HepG2 (cell line): Measurements from ENCODE around the gene KRTAP10-2. TPM values are rescaled to one million over a fixed set of nuclear protein-coding genes. Genes with fewer than 3 reads are reported as not detected.
A peak's percentile ranks its signal among the peaks of the same experiment; 100 is the strongest.

Experiments
- BHLHE40 ChIP-seq: IDR thresholded peaks from 2 replicates; pipeline ENCODE4 v1.6.1; 2011; ENCODE audit warnings: low read length, improper control_type of control experiment
- CBFB ChIP-seq: sonication (generic); formaldehyde crosslinking; IDR thresholded peaks from 2 replicates; pipeline ENCODE4 v1.4.0; 2020; ENCODE audit warnings: missing genetic modification reagents
- HES4 ChIP-seq: sonication (generic); formaldehyde crosslinking; IDR thresholded peaks from 2 replicates; pipeline ENCODE4 v1.9.0; 2021; ENCODE audit warnings: mild to moderate bottlenecking, missing genetic modification reagents, borderline replicate concordance
- HNRNPH1 ChIP-seq: fragments of 200-400 bp; formaldehyde crosslinking; optimal IDR thresholded peaks from 2 replicates; pipeline ENCODE3; 2017; ENCODE audit warnings: mild to moderate bottlenecking, low read depth, low read length
- HOXA3 ChIP-seq: sonication (generic); formaldehyde crosslinking; IDR thresholded peaks from 2 replicates; pipeline ENCODE4 v1.5.0; 2020; ENCODE audit warnings: missing genetic modification reagents
- MAFG ChIP-seq: sonication (generic); formaldehyde crosslinking; IDR thresholded peaks from 2 replicates; pipeline ENCODE4 v1.5.1; 2020; ENCODE audit warnings: mild to moderate bottlenecking, missing genetic modification reagents
- MTERF4 ChIP-seq: sonication (generic); formaldehyde crosslinking; IDR thresholded peaks from 2 replicates; pipeline ENCODE4 v1.8.0; 2023; ENCODE audit warnings: mild to moderate bottlenecking, missing genetic modification reagents
- NCOA1 ChIP-seq: sonication (generic); formaldehyde crosslinking; IDR thresholded peaks from 2 replicates; pipeline ENCODE4 v1.9.0; 2021; ENCODE audit warnings: missing genetic modification reagents
- NCOR1 ChIP-seq: fragments of 200-600 bp; sonication (generic); IDR thresholded peaks from 2 replicates; pipeline ENCODE4 v1.7.0; 2017; ENCODE audit warnings: antibody characterized with exemption, low read length, borderline replicate concordance
- PITX1 ChIP-seq: sonication (generic); formaldehyde crosslinking; IDR thresholded peaks from 2 replicates; pipeline ENCODE4 v1.5.1; 2020; ENCODE audit warnings: mild to moderate bottlenecking, missing genetic modification reagents
- TBP ChIP-seq: sonication (generic); formaldehyde crosslinking; IDR thresholded peaks from 2 replicates; pipeline ENCODE4 v1.5.0; 2020; ENCODE audit warnings: missing genetic modification reagents
- TBX2 ChIP-seq: sonication (generic); formaldehyde crosslinking; IDR thresholded peaks from 2 replicates; pipeline ENCODE4 v1.5.0; 2020; ENCODE audit warnings: missing genetic modification reagents, mild to moderate bottlenecking, borderline replicate concordance
- ZBED4 ChIP-seq: sonication (generic); formaldehyde crosslinking; IDR thresholded peaks from 2 replicates; pipeline ENCODE4 v1.4.0; 2020; ENCODE audit warnings: missing genetic modification reagents, borderline replicate concordance
- ZFP82 ChIP-seq: sonication (generic); formaldehyde crosslinking; IDR thresholded peaks from 2 replicates; pipeline ENCODE4 v1.5.1; 2020; ENCODE audit warnings: mild to moderate bottlenecking, missing genetic modification reagents, borderline replicate concordance
- ZNF230 ChIP-seq: sonication (generic); formaldehyde crosslinking; IDR thresholded peaks from 2 replicates; pipeline ENCODE4 v1.4.0; 2020; ENCODE audit warnings: mild to moderate bottlenecking, missing genetic modification reagents
- ZNF274 ChIP-seq: sonication (generic); formaldehyde crosslinking; IDR thresholded peaks from 2 replicates; pipeline ENCODE4 v1.5.1; 2020; ENCODE audit warnings: mild to moderate bottlenecking, missing genetic modification reagents
- ZNF510 ChIP-seq: sonication (generic); formaldehyde crosslinking; IDR thresholded peaks from 2 replicates; pipeline ENCODE4 v1.4.0; 2020; ENCODE audit warnings: low read depth, mild to moderate bottlenecking, missing genetic modification reagents
- ZNF710 ChIP-seq: sonication (generic); formaldehyde crosslinking; IDR thresholded peaks from 2 replicates; pipeline ENCODE4 v1.5.0; 2020; ENCODE audit warnings: mild to moderate bottlenecking, missing genetic modification reagents, borderline replicate concordance
- ZNF724P ChIP-seq: sonication (generic); formaldehyde crosslinking; IDR thresholded peaks from 2 replicates; pipeline ENCODE4 v1.8.0; 2022; ENCODE audit warnings: missing genetic modification reagents, borderline replicate concordance
- ZNF788 ChIP-seq: sonication (generic); formaldehyde crosslinking; IDR thresholded peaks from 2 replicates; pipeline ENCODE4 v1.5.0; 2020; ENCODE audit warnings: mild to moderate bottlenecking, missing genetic modification reagents, borderline replicate concordance
- polyA plus RNA-seq, 8 experiments: library from polyadenylated mRNA; depleted of rRNA in 3 of 8; stranded (reverse) in 7 of 8; unstranded in 1 of 8; fragments of >200 nt; fragmentation: Illumina TruSeq in 4 of 8; extraction: Trizol in 4 of 8; gene quantifications; 2 replicates each; pipeline versions ENCODE4 v1.2.1 to v1.2.3, GENCODE V29; 2011 to 2016; ENCODE audit warnings: low read depth in 4 of 8, missing spikeins in 1 of 8, mixed read lengths in 1 of 8; ENCODE audit not compliant: insufficient read depth in 1 of 8
- total RNA-seq, 5 experiments: library from RNA; depleted of rRNA; stranded (reverse); fragments of >200 nt; fragmentation: Illumina TruSeq; extraction: Trizol; gene quantifications; 2 replicates each; pipeline ENCODE4 v1.2.3, GENCODE V29; 2016; ENCODE audit warnings: low read depth in 1 of 5

Gene KRTAP10-2
- total and polyA plus RNA-seq, 2 of the 13 experiments (the other 11 are each of a cell fraction or from before 2014, with no cell fraction given): not detected

- TF ChIP-seq ZNF710 (CRISPR knock-in tag) (0 out of 2 replicates have a peak, but pooled peaks have one; percentile 30), NCOA1 (CRISPR knock-in tag) (no peak), PITX1 (peak; percentile 59; the same call in 1 of the 2 replicates), TBX2 (CRISPR knock-in tag) (no peak), ZFP82 (no peak), HOXA3 (CRISPR knock-in tag) (0 out of 2 replicates have a peak, but pooled peaks have one; percentile 44), ZNF724P (CRISPR knock-in tag) (peak; percentile 71; the same call in 1 of the 2 replicates), HES4 (peak; percentile 88; the same call in 1 of the 2 replicates), BHLHE40 (0 out of 2 replicates have a peak, but pooled peaks have one; percentile 11), CBFB (0 out of 2 replicates have a peak, but pooled peaks have one; percentile 29), ZNF510 (0 out of 2 replicates have a peak, but pooled peaks have one; percentile 52), NCOR1 (0 out of 2 replicates have a peak, but pooled peaks have one; percentile 45), ZNF274 (CRISPR knock-in tag) (0 out of 2 replicates have a peak, but pooled peaks have one; percentile 34), MTERF4 (peak; percentile 91; the same call in 1 of the 2 replicates), HNRNPH1 (no peak), ZNF230 (CRISPR knock-in tag) (0 out of 2 replicates have a peak, but pooled peaks have one; percentile 62), TBP (CRISPR knock-in tag) (0 out of 2 replicates have a peak, but pooled peaks have one; percentile 43), MAFG (CRISPR knock-in tag) (peak; percentile 88), ZBED4 (CRISPR knock-in tag) (no peak), ZNF788 (CRISPR knock-in tag) (0 out of 2 replicates have a peak, but pooled peaks have one; percentile 47)
Observed at GRCh38 chr21:44510508-44511218, 40.6 kb downstream of the KRTAP10-2 start (continued).
